GM12874 (cell line): ENCODE data around the gene APCDD1L.

Experiments used
- CTCF ChIP-seq: IDR thresholded peaks from 2 replicates; pipeline ENCODE4 v1.5.1; 2011; ENCODE audit warnings: low read depth, mild to moderate bottlenecking, control low read depth, low read length, moderate library complexity; ENCODE audit not compliant: insufficient read depth

The APCDD1L gene

GRCh38 chr20:58547623-58548475, 32.6 kb upstream of the APCDD1L start:
- no peak for TF ChIP-seq CTCF

- TF ChIP-seq CTCF, result no peak
Observed at GRCh38 chr20:58546756-58547622, 31.8 kb upstream of the APCDD1L start.

- TF ChIP-seq CTCF, result no peak
Observed at GRCh38 chr20:58546416-58546711, 31.2 kb upstream of the APCDD1L start.

GRCh38 chr20:58545565-58546415, 30.6 kb upstream of the APCDD1L start:
- no peak for TF ChIP-seq CTCF

- no peak for TF ChIP-seq CTCF
Observed at GRCh38 chr20:58544891-58545290, 29.7 kb upstream of the APCDD1L start.

- TF ChIP-seq CTCF, result no peak
Observed at GRCh38 chr20:58544286-58544685, 29.1 kb upstream of the APCDD1L start.

GRCh38 chr20:58543274-58543673, 28.1 kb upstream of the APCDD1L start:
- no peak for TF ChIP-seq CTCF
